Stomach (tissue), 9 donors: Measurements from ENCODE around the gene GANAB. TPM values are rescaled to one million over a fixed set of nuclear protein-coding genes. Genes with fewer than 3 reads are reported as not detected.
"Not testable (repeated sequence)": the region's sequence is repeated elsewhere in the genome, so short reads cannot be mapped to it uniquely, and the experiment has no call there.

ENCODE experiments used
- DNase-seq, 2 donors: peaks; one replicate each; pipeline versions ENCODE4 v3.0.0 to v3.0.0-alpha.2; 2013 to 2019
- H3K27ac ChIP-seq, 5 donors: fragments of 200-600 bp in 4 of 5; sonication (generic) in 4 of 5; one replicate each; pipeline ENCODE4 v1.5.1; 2013 to 2019; ENCODE audit warnings: mild to moderate bottlenecking in 1 of 5, moderate library complexity in 1 of 5
- H3K27me3 ChIP-seq, 3 donors: fragments of 200-600 bp; sonication (generic); one replicate each; pipeline ENCODE4 v1.5.1; 2017 to 2019; ENCODE audit warnings: mixed run types in 1 of 3
- H3K36me3 ChIP-seq, 4 donors: fragments of 200-600 bp; sonication (generic); 1 replicate in 3 of 4; 2 replicates in 1 of 4; pipeline ENCODE4 v1.5.1; 2016 to 2019
- H3K4me1 ChIP-seq, 4 donors: fragments of 200-600 bp; sonication (generic); one replicate each; pipeline ENCODE4 v1.5.1; 2016 to 2019
- H3K4me3 ChIP-seq, 4 donors: fragments of 200-600 bp; sonication (generic) in 3 of 4; one replicate each; pipeline ENCODE4 v1.5.1; 2016 to 2019; ENCODE audit warnings: mild to moderate bottlenecking in 1 of 4
- H3K9me3 ChIP-seq, 4 donors: fragments of 200-600 bp; sonication (generic); one replicate each; pipeline ENCODE4 v1.5.1; 2016 to 2019
- CTCF ChIP-seq, 7 experiments: fragments of 450-650 bp in 4 of 7; fragments of 200-600 bp in 3 of 7; sonication (generic) in 3 of 7; IDR thresholded peaks; one replicate each; pipeline ENCODE4 v1.5.1; 2016 to 2019; ENCODE audit warnings: antibody characterized with exemption in 7 of 7, control low read depth in 2 of 7, mild to moderate bottlenecking in 1 of 7
- EP300 ChIP-seq: sonication (generic); formaldehyde crosslinking; IDR thresholded peaks from one replicate; pipeline ENCODE4 v1.6.1; 2017; ENCODE audit warnings: antibody characterized with exemption
- POLR2A ChIP-seq, 4 donors: fragments of 450-650 bp; IDR thresholded peaks; one replicate each; pipeline ENCODE4 v1.6.1; 2016; ENCODE audit warnings: antibody characterized with exemption in 4 of 4, control low read depth in 2 of 4, mild to moderate bottlenecking in 1 of 4, moderate library complexity in 1 of 4
- POLR2AphosphoS5 ChIP-seq, 3 donors: sonication (generic); formaldehyde crosslinking; IDR thresholded peaks; one replicate each; pipeline ENCODE4 v1.6.1; 2016; ENCODE audit warnings: antibody characterized with exemption in 3 of 3
- WGBS, 5 donors: extraction: QIAGEN DNeasy Blood & Tissue Kit in 3 of 5; methylation state at CpG; one replicate each; pipeline versions ENCODE4 v1.1.5 to v1.1.7; 2013 to 2018; 5-methylcytosine and 5-hydroxymethylcytosine counted together
- intact Hi-C: fragments of 100-400 bp; cut with DNase I; formaldehyde crosslinking; loops from one replicate; pipeline ENCODE4 v1.15.1; 2023; ENCODE audit warnings: low total_unique reads
- polyA plus RNA-seq, 3 donors: library from polyadenylated mRNA; stranded (reverse); fragments of 200-250 nt; gene quantifications; one replicate each; pipeline ENCODE4 v1.2.3, GENCODE V29; 2013
- total RNA-seq, 5 donors: library from RNA; depleted of rRNA; stranded (reverse); fragments of >200 nt; gene quantifications; one replicate each; pipeline versions ENCODE4 v1.1.0 to v1.2.3, GENCODE V29; 2014 to 2016
- donor health status: healthy with polysubstance abuse.
- donor health status: Bipolar disorder and iron deficiency.
- donor health status: healthy.

Gene GANAB
- total and polyA plus RNA-seq, 8 donors: 21.4 to 155 (median 75.1) TPM

DNA sequence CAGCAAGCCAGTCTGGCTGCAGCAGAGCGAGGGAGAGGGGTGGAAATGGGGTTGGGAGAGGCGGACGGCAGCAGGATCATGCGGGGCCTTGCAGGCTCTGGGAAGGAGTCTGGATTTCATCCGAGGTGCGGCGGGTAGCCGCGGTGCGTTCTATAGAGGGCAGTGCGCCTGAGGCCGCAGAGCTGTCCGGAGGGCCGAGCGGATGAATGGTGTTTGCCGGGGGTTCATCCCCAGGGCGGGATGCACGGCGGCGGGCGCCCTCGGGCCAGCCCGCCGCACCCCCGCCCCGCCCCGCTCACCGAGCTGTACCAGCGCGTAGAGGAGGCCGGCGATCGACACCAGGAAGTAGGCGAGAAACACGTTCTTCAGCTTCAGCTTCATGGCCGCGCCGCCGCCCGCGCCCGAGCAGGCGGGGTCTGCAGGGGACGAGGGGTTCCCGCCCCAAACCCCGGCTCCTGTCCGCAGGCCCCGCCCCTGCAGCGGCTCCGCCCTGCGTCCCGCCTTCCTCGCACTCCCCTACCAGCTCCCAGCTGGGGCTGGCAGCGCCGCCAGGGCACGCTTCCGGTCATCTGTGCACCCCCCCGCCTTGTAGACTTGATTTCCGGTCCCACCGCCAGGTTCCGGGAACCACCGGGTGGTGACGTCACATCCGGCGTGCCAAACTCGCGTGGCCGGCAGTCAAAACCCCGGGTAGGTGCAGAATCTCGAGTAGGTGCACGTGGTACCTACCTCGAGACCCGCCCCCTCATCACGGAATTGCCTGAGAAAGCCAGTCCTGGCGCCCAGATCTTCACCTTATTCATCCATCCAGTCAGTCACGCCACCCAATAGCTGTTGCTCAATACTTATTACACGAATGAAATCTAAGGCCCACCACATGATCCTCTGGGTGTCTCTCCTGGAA is 24.6 kb downstream of the GANAB start, which contains the start of gene B3GAT3:
B3GAT3 (minus strand) TSS at position 420 of the 904 bp plus-strand sequence; CDS start at position 381, 39 bp downstream.
- H3K4me1 ChIP-seq: peaks cover 17 to 23% (median 20%) of the 10 kb centered on the region in 4 donors
- 1 to 2% (median 1%) methylated on average over 32 to 77 of the region's 77 CpGs for WGBS, 5 donors
- H3K4me3 ChIP-seq: peak within 1 kb of the TSS; percentile 68 to 82 (median 76)
- peak within 1 kb of the TSS; percentile 71 to 94 (median 93) for H3K27ac ChIP-seq
- no peaks in the 10 kb centered on the region for H3K27me3 ChIP-seq
- TF ChIP-seq POLR2AphosphoS5 (IDR thresholded peaks at IDR 0.05): peak; percentile 86 to 98 (median 94)
- TF ChIP-seq CTCF (IDR thresholded peaks at IDR 0.05): peak in 1 of 7 experiments; percentile 46
- TF ChIP-seq POLR2A (IDR thresholded peaks at IDR 0.05): no peak
- peak; percentile 79 for TF ChIP-seq EP300
- intact Hi-C loops: no loop called here
- no peaks in the 10 kb centered on the region for H3K9me3 ChIP-seq
- peak; percentile 99 for DNase-seq
- peaks cover 20 to 43% (median 31%) of the 10 kb centered on the region in 4 donors for H3K36me3 ChIP-seq

DNA sequence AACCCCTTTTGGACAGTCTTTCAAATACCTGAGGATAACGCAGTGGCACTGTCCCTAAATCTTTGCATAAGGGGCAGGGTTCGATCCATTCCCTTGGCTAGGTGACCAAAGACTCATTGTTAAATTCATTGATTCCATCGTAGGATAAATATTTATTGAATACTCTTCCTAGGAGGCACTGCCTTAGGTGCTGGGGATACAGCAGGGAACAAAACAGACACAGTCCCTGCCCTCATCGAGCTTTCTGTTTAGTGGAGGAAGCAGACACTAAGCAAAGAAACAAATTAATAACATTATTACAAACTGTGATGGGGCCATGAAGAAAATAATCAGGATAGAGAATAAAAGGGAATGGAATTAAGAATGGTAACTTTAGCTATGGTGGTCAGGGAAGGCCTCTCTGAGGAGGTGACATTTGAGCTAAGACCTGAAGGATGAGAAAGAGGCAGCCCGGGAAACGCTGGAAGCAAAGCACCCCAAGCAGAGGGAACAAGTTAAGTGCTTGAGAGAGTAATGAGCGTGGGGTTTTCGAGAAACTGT is 25.3 kb downstream of the GANAB start:
- intact Hi-C loops: no loop called here
- peaks cover 12 to 43% (median 31%) of the 10 kb centered on the region in 4 donors for H3K36me3 ChIP-seq
- H3K9me3 ChIP-seq: no peaks in the 10 kb centered on the region
- no peaks in the 10 kb centered on the region for H3K27me3 ChIP-seq
- TF ChIP-seq POLR2AphosphoS5 (IDR thresholded peaks at IDR 0.05) (no peak), POLR2A (IDR thresholded peaks at IDR 0.05) (no peak), CTCF (IDR thresholded peaks at IDR 0.05) (no peak), EP300 (no peak)
- H3K4me1 ChIP-seq: peaks cover 17 to 23% (median 20%) of the 10 kb centered on the region in 4 donors
- peak overlapping the region; percentile 68 to 82 (median 76) for H3K4me3 ChIP-seq
- DNase-seq: no peak
- WGBS, 5 donors: 20 to 23% (median 22%) methylated on average over 8 of the region's 8 CpGs
- H3K27ac ChIP-seq: peak overlapping the region; percentile 71 to 94 (median 93)

- 89 to 97% (median 94%) methylated on average over 10 to 14 of the region's 14 CpGs for WGBS, 5 donors
- H3K9me3 ChIP-seq, DNase-seq, intact Hi-C loops, H3K27ac ChIP-seq, H3K4me3 ChIP-seq, H3K27me3 ChIP-seq: not testable (repeated sequence)
- Histone ChIP-seq H3K36me3 (peaks cover 0 to 43% (median 30%) of the 10 kb centered on the region in 4 donors), H3K4me1 (peaks cover 20 to 36% (median 28%) of the 10 kb centered on the region in 4 donors)
Observed at GRCh38 chr11:62616957-62617356, 29.5 kb downstream of the GANAB start.

DNA sequence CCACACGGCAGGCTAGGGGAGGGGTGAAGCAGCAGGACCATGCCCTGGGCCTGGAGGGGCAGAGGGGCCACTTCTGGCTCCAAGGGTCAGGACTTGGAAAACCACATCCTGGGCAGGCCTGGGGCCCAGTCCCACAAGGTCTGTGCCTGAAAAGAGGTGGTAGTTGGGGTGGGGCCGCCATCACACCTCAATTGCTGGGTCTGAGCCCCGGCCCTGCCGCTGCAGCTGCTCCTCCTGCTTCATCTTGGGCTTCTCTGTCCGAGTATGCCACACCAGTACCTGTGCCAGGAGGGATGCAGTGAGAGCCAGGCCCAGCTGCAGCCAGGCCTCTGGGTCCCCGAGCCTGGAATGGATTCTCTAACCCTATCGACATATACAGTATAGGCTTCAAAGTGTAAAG is 30.9 kb downstream of the GANAB start:
- Histone ChIP-seq H3K9me3 (no peaks in the 10 kb centered on the region), H3K4me3 (no peak overlapping the region), H3K27ac (no peak overlapping the region), H3K4me1 (peaks cover 25 to 41% (median 30%) of the 10 kb centered on the region in 4 donors), H3K36me3 (peaks cover 6 to 44% (median 35%) of the 10 kb centered on the region in 4 donors), H3K27me3 (no peaks in the 10 kb centered on the region)
- intact Hi-C loops: no loop called here
- DNase-seq: no peak
- WGBS, 5 donors: 82 to 94% (median 85%) methylated on average over 3 to 7 of the region's 7 CpGs
- no peak for TF ChIP-seq CTCF (IDR thresholded peaks at IDR 0.05)
- TF ChIP-seq POLR2A (IDR thresholded peaks at IDR 0.05): no peak
